Measurements from ENCODE around the gene VARS2. TPM values are rescaled to one million over a fixed set of nuclear protein-coding genes. Genes with fewer than 3 reads are reported as not detected.
"Not testable (repeated sequence)": the region's sequence is repeated elsewhere in the genome, so short reads cannot be mapped to it uniquely, and the experiment has no call there.

Gene VARS2
- total RNA-seq, 1 donor from 2014 or later: 61.4 TPM

- no peak for DNase-seq (ENCODE audit: low spot score)
These were observed 48.7 kb downstream of the VARS2 start for GRCh38 chr6:30962716-30963115.

GRCh38 chr6:30963641-30964040, 49.6 kb downstream of the VARS2 start:
- peak; percentile 52 for DNase-seq (ENCODE audit: low spot score)

- no peak for DNase-seq (ENCODE audit: low spot score)
These were observed 50.0 kb downstream of the VARS2 start for GRCh38 chr6:30964075-30964474.

- DNase-seq (ENCODE audit: low spot score): no peak
These were observed 51.1 kb downstream of the VARS2 start for GRCh38 chr6:30965140-30965601.

GRCh38 chr6:30966154-30966553, 52.1 kb downstream of the VARS2 start:
- DNase-seq (ENCODE audit: low spot score): no peak

- not testable (repeated sequence) for DNase-seq (ENCODE audit: low spot score)
These were observed 55.1 kb downstream of the VARS2 start for GRCh38 chr6:30969171-30969570.

GRCh38 chr6:30970946-30971345, 56.9 kb downstream of the VARS2 start:
- no peak for DNase-seq (ENCODE audit: low spot score)

GRCh38 chr6:30972816-30973215, 58.8 kb downstream of the VARS2 start:
- no peak for DNase-seq (ENCODE audit: low spot score)

GRCh38 chr6:30974490-30975252, 60.6 kb downstream of the VARS2 start:
- DNase-seq (ENCODE audit: low spot score): no peak

Other genes with a start within 250 kb of the VARS2 start
- gene DHX16, start 241.2 kb upstream of the VARS2 start, total RNA-seq: 31.2 TPM
- 44.0 TPM for gene PPP1R18, start 227.6 kb upstream of the VARS2 start, total RNA-seq
- gene NRM, start 223.3 kb upstream of the VARS2 start, total RNA-seq: 7.7 TPM
- 33.4 TPM for gene MDC1, start 197.0 kb upstream of the VARS2 start, total RNA-seq
- 277 TPM for gene TUBB, start 193.9 kb upstream of the VARS2 start, total RNA-seq
- 177 TPM for gene FLOT1, start 171.6 kb upstream of the VARS2 start, total RNA-seq
- gene IER3, start 169.7 kb upstream of the VARS2 start, total RNA-seq: 61.7 TPM
- 457 TPM for gene DDR1, start 29.7 kb upstream of the VARS2 start, total RNA-seq
- gene GTF2H4, start 6.0 kb upstream of the VARS2 start, total RNA-seq: 37.0 TPM
- gene SFTA2, start 17.9 kb downstream of the VARS2 start, total RNA-seq: 149 TPM
- 93.5 TPM for gene MUCL3, start 26.7 kb downstream of the VARS2 start, total RNA-seq
- gene MUC21, start 69.5 kb downstream of the VARS2 start, total RNA-seq: 7.1 TPM
- not detected for gene MUC22, start 96.2 kb downstream of the VARS2 start, total RNA-seq
- not detected for gene C6orf15, start 198.3 kb downstream of the VARS2 start, total RNA-seq
- 11.0 TPM for gene PSORS1C1, start 200.6 kb downstream of the VARS2 start, total RNA-seq
- 0.17 TPM for gene CDSN, start 206.2 kb downstream of the VARS2 start, total RNA-seq
- not detected for gene PSORS1C2, start 224.8 kb downstream of the VARS2 start, total RNA-seq
- gene CCHCR1, start 243.6 kb downstream of the VARS2 start, total RNA-seq: 28.8 TPM
- gene TCF19, start 244.4 kb downstream of the VARS2 start, total RNA-seq: 4.8 TPM

Measured in mucosa of gallbladder (tissue), 1 donor.